Nephron progenitor cell (in vitro differentiated cells): Measurements from ENCODE around the gene DCANP1.

ENCODE experiments used
- DNase-seq: peaks from one replicate; pipeline ENCODE4 v3.0.0; 2021
- H3K27ac Mint-ChIP-seq: 2 replicates; pipeline ENCODE4 v1.8.0; 2021; ENCODE audit warnings: mild to moderate bottlenecking, moderate library complexity, mixed read lengths
- H3K27me3 Mint-ChIP-seq: 2 replicates; pipeline ENCODE4 v1.8.0; 2021; ENCODE audit warnings: mild to moderate bottlenecking, low read depth, mixed read lengths; ENCODE audit not compliant: poor library complexity
- H3K36me3 Mint-ChIP-seq: 2 replicates; pipeline ENCODE4 v1.8.0; 2021; ENCODE audit warnings: low read depth, mixed read lengths
- H3K4me1 Mint-ChIP-seq: 2 replicates; pipeline ENCODE4 v1.8.0; 2021; ENCODE audit warnings: mixed read lengths
- H3K4me3 Mint-ChIP-seq: 2 replicates; pipeline ENCODE4 v1.8.0; 2021; ENCODE audit warnings: mild to moderate bottlenecking, moderate library complexity, mixed read lengths
- H3K9me3 Mint-ChIP-seq: 2 replicates; pipeline ENCODE4 v1.8.0; 2021; ENCODE audit warnings: mild to moderate bottlenecking, moderate library complexity, mixed read lengths
- CTCF ChIP-seq: fragments of 200-600 bp; sonication (generic); IDR thresholded peaks from 2 replicates; pipeline ENCODE4 v1.5.0; 2021; ENCODE audit warnings: antibody characterized with exemption

DCANP1 gene

DNA sequence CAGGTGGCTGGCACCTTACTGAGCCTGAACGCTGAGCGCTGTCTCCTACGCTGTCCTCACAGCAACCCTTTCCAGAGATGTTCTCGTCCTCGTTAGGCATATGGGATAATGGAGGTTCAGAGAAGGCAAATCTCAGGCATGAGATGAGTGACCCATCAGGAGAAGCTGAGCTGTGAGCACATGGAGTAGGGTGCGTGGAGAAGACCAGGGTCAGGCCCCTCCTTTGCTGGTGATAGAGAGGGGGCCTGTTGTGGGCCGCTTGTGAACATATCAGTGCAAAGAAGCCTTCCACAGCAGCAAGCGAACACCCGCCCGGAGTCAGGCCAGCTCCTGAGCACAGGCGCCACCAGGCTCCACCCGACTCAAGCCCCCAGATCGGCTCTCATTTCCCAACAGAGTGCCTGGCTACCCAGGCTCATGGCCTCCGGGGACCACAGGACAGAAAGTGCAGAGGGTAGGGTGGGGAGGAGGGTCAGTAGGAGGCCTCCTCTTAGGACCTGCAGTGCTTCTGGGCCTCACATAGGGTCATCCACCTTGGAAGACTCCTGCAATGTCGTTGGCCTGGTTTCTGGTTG is 20.0 kb upstream of the DCANP1 start:
- peak overlapping the region; percentile 83 for H3K4me3 Mint-ChIP-seq
- H3K36me3 Mint-ChIP-seq, result no peaks in the 10 kb centered on the region
- H3K27me3 Mint-ChIP-seq, result peaks cover 98% of the 10 kb centered on the region
- no peak for DNase-seq
- no peak for TF ChIP-seq CTCF
- H3K9me3 Mint-ChIP-seq, result no peaks in the 10 kb centered on the region
- peaks cover 16% of the 10 kb centered on the region for H3K4me1 Mint-ChIP-seq
- H3K27ac Mint-ChIP-seq, result no peak overlapping the region

GRCh38 chr5:135466178-135467050 is 19.3 kb upstream of the DCANP1 start:
- Mint-ChIP-seq H3K4me3 (peak overlapping the region; percentile 83), H3K27me3 (peaks cover 94% of the 10 kb centered on the region), H3K9me3 (no peaks in the 10 kb centered on the region), H3K4me1 (peaks cover 17% of the 10 kb centered on the region), H3K27ac (no peak overlapping the region), H3K36me3 (no peaks in the 10 kb centered on the region)
- TF ChIP-seq CTCF, result peak; percentile 86
- DNase-seq, result peak; percentile 92

DNA sequence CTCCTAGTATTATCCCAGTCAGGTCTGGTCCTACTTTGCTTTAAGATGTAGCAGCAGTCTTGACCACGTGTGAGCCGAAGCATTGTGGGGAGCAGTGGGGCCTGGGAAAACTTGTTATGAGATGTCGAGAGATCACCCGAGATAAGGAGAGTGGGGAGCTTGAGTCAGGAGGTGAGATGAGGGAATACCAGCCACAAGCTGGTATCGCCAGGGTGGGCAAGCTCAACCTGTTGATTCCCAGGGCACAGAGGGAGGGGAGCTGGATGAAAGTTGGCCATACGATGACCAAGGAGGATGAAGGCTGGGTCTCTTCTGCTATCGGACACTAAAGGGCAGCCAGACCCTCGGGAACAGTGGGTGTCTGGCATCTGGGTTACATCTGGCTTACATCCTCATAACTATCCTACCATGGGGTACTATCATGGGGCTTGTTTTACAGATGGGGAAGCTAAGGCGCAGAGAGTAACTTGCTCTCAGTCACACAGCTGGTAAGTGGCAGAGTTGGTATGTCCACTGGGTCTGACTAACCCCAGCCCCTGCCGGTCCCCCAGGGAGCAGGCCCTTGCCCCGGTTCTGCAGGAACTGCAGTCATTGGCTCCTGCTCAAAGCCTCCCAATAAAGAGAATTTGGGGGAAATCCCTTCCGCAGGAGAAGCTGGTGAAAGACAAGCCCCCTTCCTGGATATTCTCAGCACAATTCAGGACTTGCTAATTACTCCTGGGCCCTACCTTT is 18.4 kb upstream of the DCANP1 start:
- Mint-ChIP-seq H3K36me3 (no peaks in the 10 kb centered on the region), H3K27me3 (peaks cover 92% of the 10 kb centered on the region), H3K4me3 (no peak overlapping the region), H3K9me3 (no peaks in the 10 kb centered on the region), H3K27ac (no peak overlapping the region), H3K4me1 (peaks cover 17% of the 10 kb centered on the region)
- TF ChIP-seq CTCF, result no peak
- DNase-seq, result no peak

DNA sequence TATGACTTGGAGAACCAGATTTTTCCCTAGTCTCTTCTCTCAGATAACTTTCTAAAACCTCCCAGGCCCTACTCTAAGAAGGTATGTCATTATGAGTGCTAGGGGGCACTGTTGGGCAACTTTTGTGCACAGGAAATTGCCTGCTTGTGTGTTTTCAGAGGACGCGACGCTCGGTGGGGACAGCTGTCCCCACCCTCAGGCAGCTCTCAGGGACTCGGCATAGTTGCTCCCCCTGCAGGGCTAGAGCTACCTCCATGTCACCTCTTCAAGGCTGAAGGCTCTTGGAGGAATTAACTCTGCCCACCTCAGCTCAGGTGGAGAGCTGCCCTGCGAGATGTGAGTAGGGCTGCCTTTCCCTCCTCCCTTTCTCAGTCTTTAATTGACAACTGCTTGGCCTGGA is 15.2 kb upstream of the DCANP1 start:
- H3K36me3 Mint-ChIP-seq, result no peaks in the 10 kb centered on the region
- peak; percentile 74 for DNase-seq

GRCh38 chr5:135461481-135462151 is 14.5 kb upstream of the DCANP1 start:
- TF ChIP-seq CTCF, result no peak
- H3K9me3 Mint-ChIP-seq, result no peaks in the 10 kb centered on the region
- H3K27me3 Mint-ChIP-seq, result peaks cover 82% of the 10 kb centered on the region
- H3K4me1 Mint-ChIP-seq, result peaks cover 16% of the 10 kb centered on the region
- no peak overlapping the region for H3K27ac Mint-ChIP-seq
- H3K36me3 Mint-ChIP-seq, result no peaks in the 10 kb centered on the region
- DNase-seq, result no peak
- no peak overlapping the region for H3K4me3 Mint-ChIP-seq

More for the DNA sequence above, 15.2 kb upstream of the DCANP1 start:
- Mint-ChIP-seq H3K9me3 (no peaks in the 10 kb centered on the region), H3K27me3 (peaks cover 86% of the 10 kb centered on the region), H3K4me3 (no peak overlapping the region), H3K27ac (no peak overlapping the region), H3K4me1 (peaks cover 22% of the 10 kb centered on the region)
- peak; percentile 62 for TF ChIP-seq CTCF
